K562 (cell line): ENCODE data around the gene MED15. TPM values are rescaled to one million over a fixed set of nuclear protein-coding genes. Genes with fewer than 3 reads are reported as not detected.

Source experiments
- BHLHE40 ChIP-seq: IDR thresholded peaks from 2 replicates; pipeline ENCODE4 v1.6.1; 2011; ENCODE audit warnings: low read length, improper control_type of control experiment
- CREB3L1 ChIP-seq: fragments of 450-650 bp; IDR thresholded peaks from 2 replicates; pipeline ENCODE4 v1.6.1; 2014; ENCODE audit warnings: low read depth, mild to moderate bottlenecking, moderate library complexity, borderline replicate concordance
- DDX20 ChIP-seq: fragments of 450-650 bp; IDR thresholded peaks from 2 replicates; pipeline ENCODE4 v1.6.1; 2016; ENCODE audit warnings: missing genetic modification characterization, low read depth, mild to moderate bottlenecking, missing compliant biosample characterization, moderate library complexity
- FOXM1 ChIP-seq, 2 experiments: fragments of 450-650 bp in 1 of 2; sonication (generic) in 1 of 2; formaldehyde crosslinking in 1 of 2; IDR thresholded peaks; 2 replicates each; pipeline versions ENCODE4 v1.6.1 to v1.9.0; 2017 to 2022; ENCODE audit warnings: low read depth in 2 of 2, mild to moderate bottlenecking in 2 of 2, missing genetic modification reagents in 1 of 2, moderate library complexity in 1 of 2
- HDAC8 ChIP-seq: fragments of 450-650 bp; IDR thresholded peaks from 2 replicates; pipeline ENCODE4 v1.6.1; 2016; ENCODE audit warnings: mild to moderate bottlenecking, missing genetic modification characterization, moderate library complexity, missing compliant biosample characterization
- HMG20A ChIP-seq: fragments of 450-650 bp; formaldehyde crosslinking; conservative IDR thresholded peaks from 2 replicates; pipeline ENCODE4 v1.4.0; 2020; ENCODE audit warnings: mild to moderate bottlenecking, mixed read lengths
- HNRNPLL ChIP-seq: fragments of 200-400 bp; formaldehyde crosslinking; IDR thresholded peaks from 2 replicates; pipeline ENCODE4 v1.6.1; 2017; ENCODE audit warnings: low read length, low read depth, mild to moderate bottlenecking; ENCODE audit not compliant: poor library complexity, severe bottlenecking
- NFIX ChIP-seq: fragments of 250-450 bp; sonication (Bioruptor Pico); IDR thresholded peaks from 2 replicates; pipeline ENCODE4 v1.4.0; 2020; ENCODE audit warnings: low read depth, mild to moderate bottlenecking, moderate library complexity
- NFXL1 ChIP-seq: fragments of 450-650 bp; formaldehyde crosslinking; IDR thresholded peaks from 2 replicates; pipeline ENCODE4 v1.4.0; 2021; ENCODE audit warnings: mild to moderate bottlenecking
- PHF21A ChIP-seq: fragments of 450-650 bp; IDR thresholded peaks from 2 replicates; pipeline ENCODE4 v1.6.1; 2017; ENCODE audit warnings: low read depth, borderline replicate concordance
- SNAPC5 ChIP-seq: fragments of 250-450 bp; sonication (Bioruptor Pico); IDR thresholded peaks from 2 replicates; pipeline ENCODE4 v1.8.0; 2021; ENCODE audit warnings: moderate library complexity, mild to moderate bottlenecking, inconsistent platforms
- TAF1 ChIP-seq: IDR thresholded peaks from 2 replicates; pipeline ENCODE4 v1.6.1; 2011; ENCODE audit warnings: mild to moderate bottlenecking, low read length, moderate library complexity; ENCODE audit not compliant: insufficient read depth, control insufficient read depth, severe bottlenecking; ENCODE audit errors: extremely low read depth
- TAF9B ChIP-seq: fragments of 450-650 bp; IDR thresholded peaks from 2 replicates; pipeline ENCODE4 v1.6.1; 2018; ENCODE audit warnings: mild to moderate bottlenecking; ENCODE audit not compliant: partially characterized antibody
- XRCC3 ChIP-seq: fragments of 450-650 bp; IDR thresholded peaks from 2 replicates; pipeline ENCODE4 v1.6.1; 2017; ENCODE audit warnings: mild to moderate bottlenecking, moderate library complexity
- ZEB2 ChIP-seq: fragments of 450-650 bp; IDR thresholded peaks from 2 replicates; pipeline ENCODE4 v1.6.1; 2016
- polyA plus RNA-seq, 8 experiments: library from polyadenylated mRNA; depleted of rRNA in 4 of 8; stranded (reverse) in 5 of 8; unstranded in 3 of 8; fragments of >200 nt; fragmentation: Nextera tagmentation in 2 of 8; fragmentation: Illumina TruSeq in 1 of 8; extraction: Ambion mirVana in 2 of 8; extraction: Trizol in 1 of 8; gene quantifications; 2 replicates each; pipeline versions ENCODE4 v1.2.1 to v1.2.3, GENCODE V29; 2011 to 2014; ENCODE audit warnings: inconsistent platforms in 1 of 8, missing spikeins in 1 of 8
- total RNA-seq, 7 experiments: library from RNA; depleted of rRNA in 6 of 7; stranded (reverse); fragments of >200 nt in 6 of 7; fragmentation: Illumina TruSeq in 2 of 7; extraction: Trizol in 2 of 7; gene quantifications; 2 replicates each; pipeline versions ENCODE4 v1.2.1 to v1.2.3, GENCODE V29; 2011 to 2021; ENCODE audit warnings: low replicate concordance in 1 of 7
- TF ChIP-seq, protein P1 (sequence below), 3 experiments: IDR thresholded peaks in 2 of 3; conservative IDR thresholded peaks in 1 of 3; 2 replicates each; pipeline ENCODE4 v1.5.1; 2011 to 2012; ENCODE audit warnings: low read length in 3 of 3, mild to moderate bottlenecking in 3 of 3, control low read depth in 2 of 3, improper control_type of control experiment in 1 of 3, inconsistent platforms in 1 of 3, low read depth in 1 of 3, mixed read lengths in 1 of 3, moderate library complexity in 1 of 3; ENCODE audit not compliant: insufficient read depth in 2 of 3
- TF ChIP-seq, protein P2 (sequence below): fragments of 450-650 bp; conservative IDR thresholded peaks from 2 replicates; pipeline ENCODE4 v1.6.1; 2016; ENCODE audit warnings: missing genetic modification characterization, low read depth, mild to moderate bottlenecking, control low read depth, missing compliant biosample characterization
- TF ChIP-seq, protein P3 (sequence below): fragments of 250-450 bp; sonication (Bioruptor Pico); IDR thresholded peaks from 2 replicates; pipeline ENCODE4 v1.4.0; 2020; ENCODE audit warnings: mild to moderate bottlenecking, moderate library complexity

Gene MED15
- total and polyA plus RNA-seq, 9 of the 15 experiments (the other 6 are each of a cell fraction or from before 2014, with no cell fraction given): 4.0 to 271 (median 60.1) TPM

- TF ChIP-seq, protein P1, sequence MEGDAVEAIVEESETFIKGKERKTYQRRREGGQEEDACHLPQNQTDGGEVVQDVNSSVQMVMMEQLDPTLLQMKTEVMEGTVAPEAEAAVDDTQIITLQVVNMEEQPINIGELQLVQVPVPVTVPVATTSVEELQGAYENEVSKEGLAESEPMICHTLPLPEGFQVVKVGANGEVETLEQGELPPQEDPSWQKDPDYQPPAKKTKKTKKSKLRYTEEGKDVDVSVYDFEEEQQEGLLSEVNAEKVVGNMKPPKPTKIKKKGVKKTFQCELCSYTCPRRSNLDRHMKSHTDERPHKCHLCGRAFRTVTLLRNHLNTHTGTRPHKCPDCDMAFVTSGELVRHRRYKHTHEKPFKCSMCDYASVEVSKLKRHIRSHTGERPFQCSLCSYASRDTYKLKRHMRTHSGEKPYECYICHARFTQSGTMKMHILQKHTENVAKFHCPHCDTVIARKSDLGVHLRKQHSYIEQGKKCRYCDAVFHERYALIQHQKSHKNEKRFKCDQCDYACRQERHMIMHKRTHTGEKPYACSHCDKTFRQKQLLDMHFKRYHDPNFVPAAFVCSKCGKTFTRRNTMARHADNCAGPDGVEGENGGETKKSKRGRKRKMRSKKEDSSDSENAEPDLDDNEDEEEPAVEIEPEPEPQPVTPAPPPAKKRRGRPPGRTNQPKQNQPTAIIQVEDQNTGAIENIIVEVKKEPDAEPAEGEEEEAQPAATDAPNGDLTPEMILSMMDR (IDR thresholded peaks at IDR 0.05 in 2 of 3, conservative IDR thresholded peaks at IDR 0.05 in 1 of 3; ENCODE audit: insufficient read depth in 2 of 3, low read depth in 1 of 3, low read length in 3 of 3): no peak
- TF ChIP-seq ZEB2: 0 out of 2 replicates have a peak, but pooled peaks have one; percentile 38
- TF ChIP-seq HMG20A (CRISPR knock-in tag): no peak
- 0 out of 2 replicates have a peak, but pooled peaks have one; percentile 20 for TF ChIP-seq PHF21A
- TF ChIP-seq XRCC3: no peak
- TF ChIP-seq BHLHE40: no peak
- TF ChIP-seq DDX20 (tag): no peak
- TF ChIP-seq CREB3L1: no peak
- no peak for TF ChIP-seq NFIX
- no peak for TF ChIP-seq TAF1
- no peak for TF ChIP-seq NFXL1
- TF ChIP-seq, protein P2, sequence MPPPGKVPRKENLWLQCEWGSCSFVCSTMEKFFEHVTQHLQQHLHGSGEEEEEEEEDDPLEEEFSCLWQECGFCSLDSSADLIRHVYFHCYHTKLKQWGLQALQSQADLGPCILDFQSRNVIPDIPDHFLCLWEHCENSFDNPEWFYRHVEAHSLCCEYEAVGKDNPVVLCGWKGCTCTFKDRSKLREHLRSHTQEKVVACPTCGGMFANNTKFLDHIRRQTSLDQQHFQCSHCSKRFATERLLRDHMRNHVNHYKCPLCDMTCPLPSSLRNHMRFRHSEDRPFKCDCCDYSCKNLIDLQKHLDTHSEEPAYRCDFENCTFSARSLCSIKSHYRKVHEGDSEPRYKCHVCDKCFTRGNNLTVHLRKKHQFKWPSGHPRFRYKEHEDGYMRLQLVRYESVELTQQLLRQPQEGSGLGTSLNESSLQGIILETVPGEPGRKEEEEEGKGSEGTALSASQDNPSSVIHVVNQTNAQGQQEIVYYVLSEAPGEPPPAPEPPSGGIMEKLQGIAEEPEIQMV: peak; percentile 60; the same call in 1 of the 2 replicates
- TF ChIP-seq HDAC8 (tag): no peak
- TF ChIP-seq SNAPC5: no peak
- TF ChIP-seq TAF9B: no peak
- TF ChIP-seq, protein P3, sequence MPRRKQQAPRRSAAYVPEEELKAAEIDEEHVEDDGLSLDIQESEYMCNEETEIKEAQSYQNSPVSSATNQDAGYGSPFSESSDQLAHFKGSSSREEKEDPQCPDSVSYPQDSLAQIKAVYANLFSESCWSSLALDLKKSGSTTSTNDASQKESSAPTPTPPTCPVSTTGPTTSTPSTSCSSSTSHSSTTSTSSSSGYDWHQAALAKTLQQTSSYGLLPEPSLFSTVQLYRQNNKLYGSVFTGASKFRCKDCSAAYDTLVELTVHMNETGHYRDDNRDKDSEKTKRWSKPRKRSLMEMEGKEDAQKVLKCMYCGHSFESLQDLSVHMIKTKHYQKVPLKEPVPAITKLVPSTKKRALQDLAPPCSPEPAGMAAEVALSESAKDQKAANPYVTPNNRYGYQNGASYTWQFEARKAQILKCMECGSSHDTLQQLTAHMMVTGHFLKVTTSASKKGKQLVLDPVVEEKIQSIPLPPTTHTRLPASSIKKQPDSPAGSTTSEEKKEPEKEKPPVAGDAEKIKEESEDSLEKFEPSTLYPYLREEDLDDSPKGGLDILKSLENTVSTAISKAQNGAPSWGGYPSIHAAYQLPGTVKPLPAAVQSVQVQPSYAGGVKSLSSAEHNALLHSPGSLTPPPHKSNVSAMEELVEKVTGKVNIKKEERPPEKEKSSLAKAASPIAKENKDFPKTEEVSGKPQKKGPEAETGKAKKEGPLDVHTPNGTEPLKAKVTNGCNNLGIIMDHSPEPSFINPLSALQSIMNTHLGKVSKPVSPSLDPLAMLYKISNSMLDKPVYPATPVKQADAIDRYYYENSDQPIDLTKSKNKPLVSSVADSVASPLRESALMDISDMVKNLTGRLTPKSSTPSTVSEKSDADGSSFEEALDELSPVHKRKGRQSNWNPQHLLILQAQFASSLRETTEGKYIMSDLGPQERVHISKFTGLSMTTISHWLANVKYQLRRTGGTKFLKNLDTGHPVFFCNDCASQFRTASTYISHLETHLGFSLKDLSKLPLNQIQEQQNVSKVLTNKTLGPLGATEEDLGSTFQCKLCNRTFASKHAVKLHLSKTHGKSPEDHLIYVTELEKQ: no peak
- no peak for TF ChIP-seq HNRNPLL
- no peak for TF ChIP-seq FOXM1 (IDR thresholded peaks at IDR 0.05; ENCODE audit: low read depth)
- TF ChIP-seq FOXM1 (CRISPR knock-in tag; IDR thresholded peaks at IDR 0.05; ENCODE audit: low read depth): no peak
Observed at GRCh38 chr22:20628081-20628939, 120.9 kb downstream of the MED15 start (continued).
